GM10266 (cell line): ENCODE data around the gene EPHB2.

Experiments
- DNase-seq: peaks from one replicate; pipeline ENCODE4 v3.0.0; 2012; ENCODE audit errors: extremely low spot score
- TF ChIP-seq, protein P1 (sequence below): IDR thresholded peaks from 2 replicates; pipeline ENCODE4 v1.5.1; 2012; ENCODE audit warnings: mild to moderate bottlenecking, low read depth; ENCODE audit not compliant: control insufficient read depth, insufficient read depth; ENCODE audit errors: missing control alignments

EPHB2 gene

DNA sequence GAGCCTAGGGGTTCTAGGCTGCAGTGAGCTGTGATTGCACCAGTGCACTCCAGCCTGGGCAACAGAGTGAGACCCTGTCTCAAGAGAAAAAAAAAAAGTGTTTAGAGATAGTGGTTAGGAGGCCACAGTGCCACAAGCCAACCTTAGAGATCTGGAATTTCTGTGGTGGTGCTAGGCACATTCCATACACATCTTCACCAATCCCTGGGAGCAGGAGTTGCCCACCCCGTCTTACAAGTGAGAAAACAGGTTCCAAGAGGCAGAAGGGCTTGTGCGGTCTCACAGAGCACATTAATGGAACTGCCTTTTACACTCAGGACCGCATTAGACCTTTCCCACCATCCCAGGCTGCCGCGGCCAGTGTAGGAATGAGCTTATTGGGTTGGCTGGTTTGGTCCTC is 93.2 kb downstream of the EPHB2 start:
- TF ChIP-seq, protein P1, sequence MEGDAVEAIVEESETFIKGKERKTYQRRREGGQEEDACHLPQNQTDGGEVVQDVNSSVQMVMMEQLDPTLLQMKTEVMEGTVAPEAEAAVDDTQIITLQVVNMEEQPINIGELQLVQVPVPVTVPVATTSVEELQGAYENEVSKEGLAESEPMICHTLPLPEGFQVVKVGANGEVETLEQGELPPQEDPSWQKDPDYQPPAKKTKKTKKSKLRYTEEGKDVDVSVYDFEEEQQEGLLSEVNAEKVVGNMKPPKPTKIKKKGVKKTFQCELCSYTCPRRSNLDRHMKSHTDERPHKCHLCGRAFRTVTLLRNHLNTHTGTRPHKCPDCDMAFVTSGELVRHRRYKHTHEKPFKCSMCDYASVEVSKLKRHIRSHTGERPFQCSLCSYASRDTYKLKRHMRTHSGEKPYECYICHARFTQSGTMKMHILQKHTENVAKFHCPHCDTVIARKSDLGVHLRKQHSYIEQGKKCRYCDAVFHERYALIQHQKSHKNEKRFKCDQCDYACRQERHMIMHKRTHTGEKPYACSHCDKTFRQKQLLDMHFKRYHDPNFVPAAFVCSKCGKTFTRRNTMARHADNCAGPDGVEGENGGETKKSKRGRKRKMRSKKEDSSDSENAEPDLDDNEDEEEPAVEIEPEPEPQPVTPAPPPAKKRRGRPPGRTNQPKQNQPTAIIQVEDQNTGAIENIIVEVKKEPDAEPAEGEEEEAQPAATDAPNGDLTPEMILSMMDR = no peak
- DNase-seq = no peak

DNA sequence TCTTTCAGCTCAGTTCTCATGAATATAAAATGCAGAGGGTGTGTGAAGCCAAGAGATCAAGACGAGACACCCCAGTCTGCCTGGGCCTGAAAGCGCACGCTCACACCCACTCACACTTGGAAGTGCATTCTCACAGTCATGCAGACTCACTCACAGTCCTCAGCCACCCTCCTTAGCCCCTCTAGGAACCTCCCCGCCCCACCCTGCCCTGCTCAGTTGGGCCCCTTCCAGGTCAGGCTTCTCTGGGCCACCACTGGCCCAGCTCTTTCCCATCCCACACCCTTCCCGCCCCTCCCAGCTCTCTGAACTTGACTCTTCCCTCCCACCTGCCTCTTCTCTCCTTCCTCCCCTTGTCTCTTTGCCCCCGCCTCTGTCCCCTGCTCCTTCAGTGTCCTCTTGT is 93.8 kb downstream of the EPHB2 start:
- DNase-seq = no peak
- TF ChIP-seq, protein P1 = no peak

DNA sequence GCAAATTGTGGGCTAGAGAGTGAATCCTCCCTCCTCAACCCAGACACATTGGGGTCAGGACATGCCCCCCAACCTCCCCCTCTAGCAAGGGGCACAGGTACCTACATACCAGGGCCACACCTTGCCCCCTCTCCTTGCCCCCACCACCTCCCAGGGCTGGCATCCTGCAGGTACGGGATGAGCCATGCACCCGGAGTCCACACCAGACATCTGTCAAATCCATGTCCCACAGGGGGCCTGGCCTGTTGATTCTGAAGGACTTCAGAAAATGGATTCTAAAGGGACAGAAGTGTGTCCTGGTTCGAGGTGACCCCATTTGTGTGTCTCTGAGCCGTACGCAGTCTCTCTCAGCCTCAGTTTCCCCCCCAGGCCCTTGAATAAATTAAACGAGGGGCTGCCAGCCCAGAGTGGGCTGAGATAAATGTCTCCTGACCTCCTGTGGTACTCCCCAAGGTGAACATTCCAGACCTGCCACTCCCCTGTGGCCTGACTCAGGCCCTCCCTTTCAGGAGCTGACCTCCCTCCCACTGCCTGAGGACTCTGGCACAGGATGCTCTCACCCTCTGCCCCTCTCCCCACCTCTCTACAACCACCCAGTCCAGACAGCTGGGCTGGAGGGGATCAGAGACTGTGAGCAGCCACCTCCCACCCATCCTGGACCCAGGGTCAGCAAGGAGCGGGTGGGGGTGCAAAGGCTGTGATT is 94.5 kb downstream of the EPHB2 start:
- DNase-seq = no peak
- TF ChIP-seq, protein P1 = no peak

DNA sequence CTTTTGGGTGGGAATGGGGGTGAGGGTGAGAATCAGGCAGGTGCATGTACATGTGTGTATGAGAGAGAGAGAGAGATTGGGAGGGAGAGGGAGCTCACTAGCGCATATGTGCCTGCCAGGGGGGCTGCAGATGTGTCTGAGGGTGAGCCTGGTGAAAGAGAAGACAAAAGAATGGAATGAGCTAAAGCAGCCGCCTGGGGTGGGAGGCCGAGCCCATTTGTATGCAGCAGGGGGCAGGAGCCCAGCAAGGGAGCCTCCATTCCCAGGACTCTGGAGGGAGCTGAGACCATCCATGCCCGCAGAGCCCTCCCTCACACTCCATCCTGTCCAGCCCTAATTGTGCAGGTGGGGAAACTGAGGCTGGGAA is 95.0 kb downstream of the EPHB2 start:
- TF ChIP-seq, protein P1 = no peak
- DNase-seq = no peak

DNA sequence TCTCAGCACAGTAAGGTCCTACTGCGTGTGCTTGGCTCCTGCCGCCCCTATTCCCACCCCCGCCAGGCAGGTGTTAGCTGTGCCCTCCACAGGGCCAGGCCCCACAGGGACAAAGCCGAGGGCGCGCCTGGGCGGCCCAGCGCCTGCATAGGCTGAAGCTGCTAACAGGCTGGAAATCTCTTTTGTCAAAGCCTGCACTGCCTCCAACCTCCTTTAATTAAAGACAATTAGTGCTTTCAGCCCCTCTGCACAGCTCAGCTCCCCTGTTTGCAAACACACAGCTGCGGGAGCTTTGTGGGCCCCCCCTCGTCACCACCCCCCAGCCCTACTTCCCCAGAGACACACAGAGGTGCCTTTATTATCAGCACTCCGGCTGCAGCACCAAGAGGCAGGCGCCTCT is 95.9 kb downstream of the EPHB2 start:
- TF ChIP-seq, protein P1 = no peak
- no peak for DNase-seq

DNA sequence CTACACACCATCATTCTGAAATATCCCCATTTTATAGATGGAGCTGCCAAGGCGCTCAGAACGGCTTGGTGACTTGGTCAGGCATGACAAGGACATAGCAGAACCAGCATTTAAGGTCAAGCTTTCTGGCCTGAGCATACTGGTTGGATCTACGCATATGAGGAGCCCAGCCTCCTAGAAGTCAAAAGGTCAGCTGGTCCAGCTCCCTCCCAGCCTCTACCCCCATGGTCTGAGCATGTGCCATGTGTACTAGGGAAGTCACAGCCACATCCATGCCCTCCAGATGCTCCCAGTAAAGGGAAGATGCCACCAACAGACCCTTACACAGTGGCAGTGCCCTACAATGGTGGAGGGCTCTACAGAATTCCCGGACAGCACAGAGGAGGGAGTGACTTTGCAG is 96.7 kb downstream of the EPHB2 start:
- DNase-seq = no peak
- TF ChIP-seq, protein P1 = no peak

DNA sequence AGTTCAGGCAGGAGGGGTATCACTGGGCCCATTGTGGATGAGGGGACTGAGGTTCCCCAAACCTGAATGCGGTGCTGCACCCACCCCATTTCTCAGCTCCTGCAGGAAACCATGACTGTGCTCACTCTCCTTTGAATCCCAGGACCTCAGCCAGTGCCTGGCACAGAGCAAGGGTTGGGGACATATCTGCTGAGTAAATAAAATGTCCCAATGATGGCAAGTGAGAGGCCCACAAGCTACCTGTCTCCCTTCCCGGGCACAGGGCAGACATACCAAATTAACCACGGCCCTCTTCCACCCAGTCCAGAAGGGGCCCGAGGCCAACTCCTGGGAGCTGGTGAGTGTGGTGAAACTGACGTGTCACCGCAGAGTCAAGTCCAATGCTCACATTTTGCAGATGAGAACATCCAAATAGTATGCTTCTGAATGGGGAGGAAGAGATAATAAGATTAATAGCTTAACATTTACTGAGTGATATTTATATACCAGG is 97.6 kb downstream of the EPHB2 start:
- TF ChIP-seq, protein P1 = no peak
- no peak for DNase-seq
